ENCODE data around the gene TRPM2.

TRPM2 gene

DNA sequence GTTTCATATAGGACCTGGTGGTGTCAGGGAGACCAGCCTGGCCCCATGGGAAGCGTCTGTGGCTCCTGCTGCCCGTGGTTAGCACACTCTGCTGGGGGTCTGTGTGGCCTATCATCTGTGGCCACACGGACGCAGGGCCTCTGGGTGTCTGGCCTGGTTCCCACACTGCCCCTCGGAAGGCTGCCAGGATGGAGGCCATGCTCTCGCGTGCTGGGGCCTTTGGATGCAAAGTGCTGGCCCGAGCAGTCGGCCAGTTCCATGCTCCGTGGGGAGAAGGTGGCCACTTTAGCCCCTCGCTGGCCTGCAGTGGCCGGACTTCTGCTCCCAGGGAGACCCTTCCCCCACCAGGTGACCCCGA is 81.1 kb downstream of the TRPM2 start:
- no peak for DNase-seq

DNA sequence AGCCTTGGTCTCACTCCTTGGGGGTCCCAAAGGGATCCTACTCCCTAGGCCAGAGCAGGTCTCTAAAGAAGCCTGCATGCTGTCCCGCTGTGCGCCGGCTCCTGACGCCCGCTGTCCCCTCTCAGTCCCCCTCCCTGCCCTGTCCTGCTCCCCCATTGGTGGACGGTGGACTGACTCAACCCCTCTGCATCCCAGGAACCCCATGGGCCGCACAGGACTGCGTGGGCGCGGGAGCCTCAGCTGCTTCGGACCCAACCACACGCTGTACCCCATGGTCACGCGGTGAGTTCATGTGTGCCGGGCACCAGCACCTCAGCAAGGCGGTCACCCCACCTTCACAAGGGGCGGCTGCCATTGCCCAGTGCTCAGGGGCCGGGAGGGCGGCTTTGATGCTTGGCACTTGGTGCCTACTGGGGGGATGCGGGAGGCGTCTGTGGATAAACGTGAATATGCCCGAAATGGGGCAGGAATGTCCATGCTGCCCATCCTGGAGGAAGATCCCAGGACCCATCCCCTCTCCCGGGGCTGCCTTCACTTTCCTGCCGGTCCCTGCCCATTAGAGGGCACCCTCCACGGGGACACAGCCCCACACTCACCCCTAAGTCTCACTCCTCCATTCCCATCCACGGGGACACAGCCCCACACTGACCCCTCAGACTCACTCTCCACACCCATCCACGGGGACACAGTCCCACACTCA is 81.7 kb downstream of the TRPM2 start:
- DNase-seq, result no peak

DNA sequence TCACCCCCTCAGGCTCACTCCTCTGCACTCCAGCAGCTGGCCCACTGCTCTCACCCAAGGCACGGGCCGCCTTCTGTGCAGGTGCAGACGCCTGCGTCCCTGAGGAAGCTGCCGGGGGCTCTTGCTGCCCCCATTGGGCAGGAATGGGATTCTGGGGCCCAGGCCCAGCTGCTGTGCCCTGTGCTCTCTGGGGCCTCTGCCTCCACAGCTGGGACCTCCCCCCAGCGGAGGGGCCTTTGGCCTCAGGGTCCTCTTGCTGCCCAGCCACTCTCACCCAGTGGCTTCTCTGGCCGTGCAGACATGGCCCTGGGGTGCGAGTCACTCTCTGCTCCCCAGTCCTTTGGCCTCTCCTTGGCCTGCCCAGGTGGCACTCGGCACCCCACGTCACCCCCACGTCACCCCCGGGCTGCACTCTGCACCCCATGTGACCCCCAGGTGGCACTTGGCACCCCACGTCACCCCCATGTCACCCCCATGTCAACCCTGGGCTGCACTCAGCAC is 82.7 kb downstream of the TRPM2 start:
- DNase-seq, result no peak

DNA sequence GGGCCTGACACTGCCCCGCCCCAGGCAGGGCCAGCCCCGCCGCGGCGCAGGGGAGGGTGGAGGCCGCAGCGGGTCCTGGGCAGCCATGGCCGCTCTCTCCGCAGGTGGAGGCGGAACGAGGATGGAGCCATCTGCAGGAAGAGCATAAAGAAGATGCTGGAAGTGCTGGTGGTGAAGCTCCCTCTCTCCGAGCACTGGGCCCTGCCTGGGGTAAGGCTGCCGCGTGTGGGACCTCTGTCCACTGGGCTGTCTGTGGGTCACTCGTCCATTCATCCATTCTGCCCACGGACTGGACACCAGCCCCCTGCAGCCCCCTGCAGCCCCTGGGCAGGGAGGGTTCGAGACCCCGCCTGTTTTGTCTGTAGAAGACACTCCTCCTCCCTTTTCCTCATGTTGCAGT is 83.5 kb downstream of the TRPM2 start:
- DNase-seq, result peak; percentile 9

DNA sequence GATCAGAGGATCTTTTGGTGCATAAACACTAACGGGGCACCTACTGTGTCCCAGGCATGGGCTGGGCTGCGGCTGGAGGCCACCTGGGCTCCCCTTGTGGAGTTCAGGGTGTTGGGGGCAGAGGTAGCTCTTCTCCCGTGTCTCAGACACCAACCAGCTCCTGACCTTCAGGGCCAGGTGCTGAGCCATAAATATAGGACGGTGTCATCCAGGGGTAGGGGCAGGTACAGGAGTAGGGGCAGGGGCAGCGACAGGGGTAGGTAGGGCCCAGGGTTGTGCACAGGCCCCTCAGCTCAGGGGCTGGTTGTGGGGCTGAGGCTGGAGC is 83.9 kb downstream of the TRPM2 start:
- DNase-seq, result peak; percentile 1

DNA sequence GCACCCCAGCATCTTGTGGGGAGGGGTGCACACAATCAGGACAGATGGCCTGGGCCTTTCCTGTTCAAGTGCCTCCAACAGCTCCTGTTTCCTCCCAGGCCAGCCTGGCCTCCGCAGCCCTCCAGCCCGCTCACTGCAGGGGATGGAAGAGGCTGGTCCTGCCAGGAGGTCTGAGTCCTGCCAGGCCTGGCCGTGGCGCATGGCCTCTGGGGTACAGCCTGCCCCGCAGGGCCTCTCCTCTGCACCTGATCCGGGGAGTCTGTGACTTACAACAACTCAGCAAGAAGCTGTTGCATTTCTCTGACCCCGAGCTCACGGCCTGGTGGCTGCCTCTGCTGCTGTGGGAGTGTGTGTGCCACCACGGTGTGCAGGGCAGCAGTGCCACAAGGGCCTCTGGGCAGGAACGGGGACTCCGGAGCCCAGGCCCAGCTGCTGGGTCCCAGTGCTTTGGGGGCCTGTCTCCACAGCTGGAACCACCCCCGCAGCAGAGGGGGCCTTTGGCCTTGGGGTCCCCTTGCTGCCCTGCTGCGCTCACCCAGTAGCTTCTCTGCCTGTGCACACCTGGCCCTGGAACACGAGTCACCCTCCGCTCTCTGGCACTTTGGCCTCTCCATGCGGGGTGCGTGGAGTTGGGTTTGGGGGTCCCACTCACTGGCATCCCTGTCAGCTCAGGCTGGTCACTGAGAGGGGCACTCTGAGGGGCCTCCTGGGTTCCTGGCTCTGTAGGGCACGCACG is 84.4 kb downstream of the TRPM2 start:
- DNase-seq, result peak; percentile 8

DNA sequence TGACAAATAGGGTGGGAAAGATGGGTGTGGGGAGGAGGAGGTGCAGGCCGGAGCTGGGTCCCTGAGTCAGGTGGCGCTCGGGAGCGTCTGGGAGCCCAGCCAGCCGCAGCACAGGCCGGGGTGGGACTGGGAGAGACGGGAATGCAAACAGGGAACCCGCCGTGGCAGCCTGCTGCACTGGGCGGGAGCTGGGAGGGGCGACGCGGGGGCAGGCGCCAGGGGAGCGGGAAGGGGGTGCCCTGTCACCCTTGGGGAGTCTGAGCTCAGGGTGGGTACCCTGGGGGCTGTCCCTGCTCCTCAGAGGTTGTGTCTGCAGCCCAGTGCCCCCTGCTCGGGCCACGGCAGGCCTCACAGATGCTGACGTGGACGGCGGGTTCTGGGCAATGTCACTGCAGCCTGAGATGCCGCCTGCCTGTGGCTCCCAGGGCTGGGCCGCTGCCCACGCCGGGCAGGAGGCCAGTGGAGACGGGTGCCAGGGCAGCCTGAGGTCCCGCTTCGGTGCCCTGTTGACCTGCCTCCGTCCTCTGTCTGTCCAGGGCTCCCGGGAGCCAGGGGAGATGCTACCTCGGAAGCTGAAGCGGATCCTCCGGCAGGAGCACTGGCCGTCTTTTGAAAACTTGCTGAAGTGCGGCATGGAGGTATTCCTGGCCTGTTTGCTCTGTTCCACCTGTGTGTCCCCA is 85.2 kb downstream of the TRPM2 start:
- no peak for DNase-seq

DNA sequence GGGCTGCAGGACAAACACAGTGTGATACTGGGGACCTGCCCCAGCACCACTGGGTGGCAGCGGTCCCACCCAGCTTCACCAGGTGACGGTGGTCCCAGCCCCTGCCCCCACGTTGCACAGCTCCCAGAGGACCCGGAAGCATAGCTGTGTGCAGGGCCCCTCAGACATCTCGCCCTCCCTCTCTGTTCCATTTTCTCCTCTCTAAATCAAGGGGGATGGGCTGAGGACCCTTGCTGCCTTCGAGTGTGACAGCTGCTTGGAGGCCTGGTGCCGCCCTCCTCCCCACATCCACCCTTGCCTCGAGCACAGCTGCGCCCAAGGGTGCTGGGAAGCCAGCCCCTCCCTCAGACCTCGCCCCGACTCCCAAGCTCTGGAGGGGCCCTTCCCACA is 85.8 kb downstream of the TRPM2 start:
- no peak for DNase-seq

DNA sequence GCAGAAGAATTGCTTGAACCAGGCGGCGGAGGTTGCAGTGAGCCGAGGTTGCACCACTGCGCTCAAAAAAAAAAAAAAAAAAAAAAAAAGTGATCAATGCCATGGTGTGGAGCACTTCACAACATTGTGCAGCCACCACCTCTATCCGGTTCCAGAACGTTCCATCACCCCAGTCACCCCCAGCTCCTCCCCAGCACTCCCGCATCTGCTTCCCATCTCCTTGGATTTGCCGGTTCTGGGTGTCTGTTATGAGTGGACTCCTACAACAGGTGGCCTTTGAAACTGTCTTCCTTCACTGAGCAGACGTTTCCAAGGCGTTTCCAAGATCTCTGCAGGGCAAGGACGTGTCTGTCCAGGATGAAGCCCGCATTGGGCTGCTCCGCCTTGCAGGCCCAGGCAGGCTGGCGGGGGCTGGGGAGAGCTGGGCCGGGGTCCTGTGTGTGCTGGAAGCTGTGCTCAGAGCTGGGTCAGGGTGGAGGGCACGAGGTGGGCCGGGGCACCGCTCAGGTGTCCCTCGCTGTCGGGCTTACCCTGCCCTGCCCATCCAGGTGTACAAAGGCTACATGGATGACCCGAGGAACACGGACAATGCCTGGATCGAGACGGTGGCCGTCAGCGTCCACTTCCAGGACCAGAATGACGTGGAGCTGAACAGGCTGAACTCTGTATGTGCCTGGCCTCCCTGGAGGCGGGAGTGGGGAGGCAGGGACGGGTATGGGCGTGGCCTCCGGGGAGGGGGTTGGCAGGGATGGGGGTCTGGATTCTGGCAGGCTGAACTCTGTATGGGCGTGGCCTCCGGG is 87.0 kb downstream of the TRPM2 start:
- no peak for DNase-seq

DNA sequence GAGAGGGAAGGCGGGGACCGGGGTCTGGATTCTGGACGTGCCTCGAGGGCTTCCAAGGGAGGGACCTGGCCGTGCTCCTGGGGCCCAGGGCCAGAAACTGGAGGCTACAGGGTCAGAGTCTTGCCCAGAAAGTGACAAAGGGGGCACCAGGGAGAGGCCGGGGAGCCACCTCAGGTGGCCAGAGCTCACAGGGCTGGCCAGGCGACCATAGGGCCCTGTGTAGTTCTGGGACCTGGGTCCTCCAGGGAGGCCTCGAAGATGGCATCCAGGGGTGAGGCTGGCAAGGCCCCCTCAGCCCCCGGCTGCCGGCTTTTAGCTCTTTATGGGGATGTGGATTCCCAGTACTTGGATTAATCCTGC is 87.6 kb downstream of the TRPM2 start:
- DNase-seq, result no peak

DNA sequence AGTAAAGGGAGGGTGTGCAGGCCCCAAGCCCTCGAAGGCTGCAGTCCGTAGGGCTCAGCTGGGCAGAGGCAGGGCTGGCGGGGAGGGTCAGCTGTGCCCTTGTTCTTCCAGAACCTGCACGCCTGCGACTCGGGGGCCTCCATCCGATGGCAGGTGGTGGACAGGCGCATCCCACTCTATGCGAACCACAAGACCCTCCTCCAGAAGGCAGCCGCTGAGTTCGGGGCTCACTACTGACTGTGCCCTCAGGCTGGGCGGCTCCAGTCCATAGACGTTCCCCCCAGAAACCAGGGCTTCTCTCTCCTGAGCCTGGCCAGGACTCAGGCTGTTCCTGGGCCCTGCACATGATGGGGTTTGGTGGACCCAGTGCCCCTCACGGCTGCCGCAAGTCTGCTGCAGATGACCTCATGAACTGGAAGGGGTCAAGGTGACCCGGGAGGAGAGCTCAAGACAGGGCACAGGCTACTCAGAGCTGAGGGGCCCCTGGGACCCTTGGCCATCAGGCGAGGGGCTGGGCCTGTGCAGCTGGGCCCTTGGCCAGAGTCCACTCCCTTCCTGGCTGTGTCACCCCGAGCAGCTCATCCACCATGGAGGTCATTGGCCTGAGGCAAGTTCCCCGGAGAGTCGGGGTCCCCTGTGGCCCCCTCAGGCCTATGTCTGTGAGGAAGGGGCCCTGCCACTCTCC is 88.3 kb downstream of the TRPM2 start:
- no peak for DNase-seq

DNA sequence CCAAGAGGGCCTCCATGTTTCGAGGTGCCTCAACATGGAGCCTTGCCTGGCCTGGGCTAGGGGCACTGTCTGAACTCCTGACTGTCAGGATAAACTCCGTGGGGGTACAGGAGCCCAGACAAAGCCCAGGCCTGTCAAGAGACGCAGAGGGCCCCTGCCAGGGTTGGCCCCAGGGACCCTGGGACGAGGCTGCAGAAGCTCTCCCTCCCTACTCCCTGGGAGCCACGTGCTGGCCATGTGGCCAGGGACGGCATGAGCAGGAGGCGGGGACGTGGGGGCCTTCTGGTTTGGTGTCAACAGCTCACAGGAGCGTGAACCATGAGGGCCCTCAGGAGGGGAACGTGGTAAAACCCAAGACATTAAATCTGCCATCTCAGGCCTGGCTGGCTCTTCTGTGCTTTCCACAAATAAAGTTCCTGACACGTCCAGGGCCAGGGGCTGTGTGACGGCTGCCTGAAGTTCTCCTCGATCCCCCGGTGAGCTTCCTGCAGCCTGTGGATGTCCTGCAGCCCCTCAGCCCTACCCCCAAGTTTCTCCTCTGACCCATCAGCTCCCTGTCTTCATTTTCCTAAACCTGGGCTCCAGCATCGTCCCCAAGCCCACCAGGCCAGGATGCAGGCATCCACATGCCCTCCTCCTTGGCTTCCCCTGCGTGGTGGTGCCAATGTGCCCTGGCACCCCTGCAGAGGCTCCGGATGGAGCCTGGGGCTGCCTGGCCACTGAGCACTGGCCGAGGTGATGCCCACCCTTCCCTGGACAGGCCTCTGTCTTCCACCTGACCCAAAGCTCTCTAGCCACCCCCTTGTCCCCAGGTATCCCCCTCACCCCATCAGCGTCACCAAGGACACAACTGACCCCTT is 89.1 kb downstream of the TRPM2 start:
- no peak for DNase-seq

DNA sequence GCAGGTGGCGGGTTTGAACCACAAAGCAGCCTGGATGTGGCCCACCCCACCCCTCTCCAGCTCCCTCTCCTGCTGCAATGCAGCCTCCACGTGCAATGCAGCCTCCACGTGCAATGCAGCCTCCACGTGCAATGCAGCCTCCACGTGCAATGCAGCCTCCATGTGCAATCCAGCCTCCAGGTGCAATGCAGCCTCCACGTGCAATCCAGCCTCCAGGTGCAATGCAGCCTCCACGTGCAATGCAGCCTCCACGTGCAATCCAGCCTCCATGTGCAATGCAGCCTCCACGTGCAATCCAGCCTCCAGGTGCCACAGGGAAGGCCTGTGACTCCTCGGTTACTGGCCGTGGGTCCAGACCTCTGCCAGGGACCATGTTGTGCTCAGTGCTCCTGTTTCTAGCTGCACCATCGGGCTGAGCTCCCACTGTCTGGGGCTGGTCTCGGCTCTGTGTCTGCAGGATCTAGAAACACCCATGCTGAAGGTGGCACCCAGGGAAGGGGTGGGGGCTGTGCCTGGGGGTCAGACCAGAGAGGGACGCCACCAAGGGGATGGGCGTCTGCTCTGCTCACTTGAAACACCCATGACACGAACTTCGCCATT is 90.0 kb downstream of the TRPM2 start:
- no peak for DNase-seq

DNA sequence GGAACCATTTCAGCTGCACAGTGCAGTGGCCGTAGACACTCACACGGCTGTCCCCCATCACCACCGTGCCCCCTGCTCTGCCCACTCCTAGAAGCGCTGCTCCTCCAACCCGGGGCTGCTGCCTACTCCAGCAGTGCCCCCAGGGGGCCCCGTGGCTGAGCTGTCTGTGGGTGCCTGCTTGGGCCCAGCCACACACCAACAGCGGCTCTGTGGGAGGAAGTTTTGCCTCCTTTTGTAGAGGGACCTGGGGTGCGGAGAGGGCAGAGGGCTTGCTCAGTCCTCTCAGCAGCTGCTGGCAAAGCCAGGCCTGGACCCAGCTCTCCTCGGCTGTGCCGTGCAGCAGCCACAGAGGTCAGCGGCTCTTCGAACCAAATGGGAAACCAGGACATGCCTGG is 90.5 kb downstream of the TRPM2 start:
- peak; percentile 5 for DNase-seq

DNA sequence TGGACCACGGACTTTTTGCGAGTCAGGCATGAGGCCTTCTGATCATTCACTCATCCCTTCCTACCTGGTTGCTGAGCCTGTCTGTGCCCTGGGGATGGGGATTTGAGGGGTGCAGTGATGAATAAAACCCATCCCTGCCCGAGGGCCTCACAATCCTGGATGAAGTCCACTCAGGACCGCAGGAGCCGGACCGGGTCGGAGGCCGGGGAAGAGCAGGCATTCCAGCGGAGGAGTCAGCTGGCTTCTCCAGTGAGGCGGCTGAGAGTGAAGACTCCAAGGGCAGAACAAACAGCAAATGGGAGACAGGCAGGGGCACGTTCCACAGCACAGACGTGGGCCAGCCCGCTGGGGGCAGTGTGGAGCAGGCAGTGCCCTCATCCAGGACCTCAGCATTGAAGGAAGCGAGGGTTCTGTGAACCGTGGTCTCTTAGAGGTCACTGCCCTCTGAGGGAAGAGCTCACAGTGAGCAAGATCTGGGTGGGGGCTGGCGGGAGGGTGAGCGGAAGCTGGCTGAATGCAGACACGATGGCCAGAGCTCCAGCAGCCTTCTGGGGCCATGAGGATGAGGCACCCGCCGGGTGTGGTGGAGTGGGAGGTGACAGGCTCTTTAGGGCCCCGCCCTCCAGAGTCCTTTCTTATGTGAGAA is 91.0 kb downstream of the TRPM2 start:
- DNase-seq, result peak; percentile 11

DNA sequence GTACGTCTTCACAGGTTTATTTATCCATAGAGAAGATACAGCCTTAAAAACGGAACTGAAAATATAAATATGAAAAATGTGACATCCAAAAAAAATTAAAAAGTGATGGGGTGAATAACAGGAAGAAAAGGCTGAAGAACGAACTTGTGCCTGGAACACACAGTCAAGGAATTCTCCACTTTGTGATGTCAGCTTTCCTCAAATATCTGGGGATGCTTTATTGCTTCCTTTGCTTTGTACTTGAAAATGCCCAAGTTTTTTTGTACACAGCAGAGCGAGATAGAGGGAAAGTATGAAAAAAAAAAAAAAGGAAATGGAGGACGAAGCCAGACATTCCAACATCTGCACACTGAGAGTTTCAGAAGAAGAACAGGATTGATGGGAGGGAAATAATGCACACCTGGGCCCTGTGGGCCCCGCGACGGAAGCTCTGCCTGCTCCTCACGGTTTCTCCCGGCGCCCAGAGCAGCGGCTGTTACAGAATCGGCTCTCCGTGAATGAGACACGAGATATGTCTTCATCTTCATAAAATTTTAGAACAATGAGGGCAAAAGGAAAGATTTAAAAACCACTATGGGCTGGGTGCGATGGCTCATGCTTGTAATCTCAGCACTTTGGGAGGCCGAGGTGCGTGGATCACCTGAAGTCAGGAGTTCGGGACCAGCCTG is 91.9 kb downstream of the TRPM2 start:
- DNase-seq, result no peak

DNA sequence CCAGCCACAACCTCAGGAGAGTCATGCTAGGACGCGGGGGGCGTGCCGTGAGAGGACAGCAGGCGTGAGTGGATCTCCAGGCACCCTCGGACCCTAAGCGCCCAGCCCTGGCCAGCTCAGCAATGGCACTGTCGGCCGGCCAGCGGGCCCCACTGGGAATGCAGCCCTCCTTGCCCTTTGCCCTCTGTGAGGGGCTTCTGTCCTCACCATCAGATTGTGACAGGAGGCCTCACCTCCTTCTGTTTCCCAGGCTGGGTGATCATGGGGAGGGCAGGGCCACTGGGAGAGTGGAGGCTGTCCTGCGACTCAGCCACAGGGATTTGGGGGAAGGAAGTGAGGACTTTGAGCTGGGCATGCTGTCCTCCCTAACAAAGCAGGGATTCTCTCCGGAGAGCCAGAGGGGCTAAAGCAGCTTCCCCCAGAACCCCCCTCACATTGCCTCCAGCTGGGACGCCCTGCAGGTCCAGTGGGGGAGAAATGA is 95.3 kb downstream of the TRPM2 start:
- no peak for DNase-seq

DNA sequence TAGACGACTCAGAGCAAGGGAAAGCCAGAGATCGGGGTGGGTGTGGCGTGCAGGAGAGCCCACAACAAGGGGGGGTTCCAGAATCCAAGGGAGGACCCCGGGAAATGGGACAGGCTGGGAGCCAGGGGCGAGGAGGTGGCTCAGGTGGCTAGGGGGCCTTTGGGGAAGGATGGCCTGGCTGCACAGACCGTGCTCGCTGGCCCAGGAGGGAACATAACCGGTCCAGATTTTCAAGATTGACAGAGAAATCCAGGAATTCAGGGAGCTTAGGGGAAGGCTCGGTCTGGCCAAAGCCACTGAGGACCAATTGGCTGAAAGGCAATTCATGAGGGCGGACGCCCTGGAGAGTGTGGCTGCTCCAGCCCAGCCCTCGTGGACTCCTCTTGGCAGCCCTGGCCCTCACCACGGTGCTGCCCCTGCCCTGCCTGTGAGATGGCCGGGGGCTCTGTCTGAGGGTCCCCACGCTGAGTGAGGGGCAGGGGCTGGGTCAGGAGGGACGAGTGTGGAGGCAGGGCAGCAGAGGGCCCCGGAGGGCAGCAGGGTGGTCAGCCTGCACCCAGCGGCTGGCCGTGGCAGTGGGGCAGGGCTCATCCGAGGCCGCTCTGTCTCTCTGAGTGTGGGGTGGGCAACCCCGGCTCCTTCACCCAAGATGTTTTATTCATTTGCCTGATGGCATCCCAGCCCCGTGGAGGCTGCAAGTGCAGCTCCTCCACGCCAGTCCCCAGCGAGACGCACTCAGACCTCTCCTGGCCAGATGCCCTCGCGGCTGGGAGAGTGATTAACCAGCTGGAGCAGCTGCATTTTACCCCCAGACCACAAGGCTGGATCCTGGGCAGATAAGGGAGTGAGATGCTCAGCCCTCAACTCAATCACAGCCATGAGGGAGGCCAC is 96.3 kb downstream of the TRPM2 start:
- no peak for DNase-seq

DNA sequence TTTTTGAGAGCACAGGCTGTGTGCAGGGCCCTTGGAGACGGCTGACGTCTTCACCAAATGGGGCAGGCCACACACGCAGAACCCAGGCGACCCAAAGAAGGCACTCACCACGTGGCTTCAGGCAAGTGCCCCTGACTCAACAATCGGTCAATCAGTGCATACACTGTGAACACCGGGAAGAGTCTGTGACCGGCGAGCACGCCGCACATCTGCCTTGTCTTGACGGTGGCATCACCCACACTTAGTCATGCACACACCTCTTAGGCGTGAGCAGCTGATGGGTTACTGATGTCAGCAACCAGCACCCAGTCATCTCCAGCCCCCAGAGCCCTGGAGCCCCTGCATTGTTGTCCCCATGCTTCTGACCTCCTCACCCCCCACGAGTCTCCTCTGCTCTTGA is 97.0 kb downstream of the TRPM2 start:
- no peak for DNase-seq
